OCI-M1 (cell line): ENCODE measurements around the gene SREK1IP1.
"Not testable (repeated sequence)": the region's sequence is repeated elsewhere in the genome, so short reads cannot be mapped to it uniquely, and the experiment has no call there.

Source experiments
- DNase-seq: peaks from one replicate; lab custom pipeline; 2025; lab: John Stamatoyannopoulos, UW

The SREK1IP1 gene

GRCh38 chr5:64765804-64766504 is 2.5 kb downstream of the SREK1IP1 start:
- peak; percentile 7 for DNase-seq

- DNase-seq, result no peak
Measured at GRCh38 chr5:64763948-64764503, 4.5 kb downstream of the SREK1IP1 start.

DNA sequence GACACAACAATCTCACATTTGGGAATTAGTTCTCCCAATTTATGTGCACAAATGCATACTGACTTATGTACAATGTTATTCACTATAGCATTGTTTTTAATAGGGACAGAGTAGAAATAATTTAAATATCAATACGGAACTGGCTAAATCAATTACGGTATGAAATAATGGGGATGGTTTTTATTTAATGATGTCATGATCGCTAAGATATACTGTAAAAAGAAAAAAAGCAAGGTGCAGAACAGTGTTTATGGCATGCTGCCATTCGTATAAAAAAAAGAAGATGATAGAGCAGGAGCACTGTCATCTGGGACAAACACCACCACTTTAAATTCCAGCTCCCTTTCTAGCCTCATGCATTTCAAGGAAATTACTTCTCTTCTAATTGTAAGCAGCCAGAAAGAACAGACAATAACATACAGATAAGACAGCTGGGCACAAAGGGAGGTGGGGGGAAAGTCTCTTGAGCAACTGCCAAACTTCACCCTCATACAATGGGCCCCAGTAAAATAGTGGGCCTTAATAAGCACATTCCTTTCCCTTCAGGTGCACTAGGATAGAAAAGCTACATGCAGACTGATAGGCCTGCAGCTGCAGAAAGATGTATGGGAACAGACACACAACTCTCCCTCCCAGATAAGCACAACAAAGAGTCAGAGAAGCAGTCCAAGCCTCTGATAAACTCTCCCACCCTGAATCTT is 8.4 kb downstream of the SREK1IP1 start:
- DNase-seq, result peak; percentile 74

- no peak for DNase-seq
Measured at GRCh38 chr5:64758901-64759300, 9.6 kb downstream of the SREK1IP1 start.

DNA sequence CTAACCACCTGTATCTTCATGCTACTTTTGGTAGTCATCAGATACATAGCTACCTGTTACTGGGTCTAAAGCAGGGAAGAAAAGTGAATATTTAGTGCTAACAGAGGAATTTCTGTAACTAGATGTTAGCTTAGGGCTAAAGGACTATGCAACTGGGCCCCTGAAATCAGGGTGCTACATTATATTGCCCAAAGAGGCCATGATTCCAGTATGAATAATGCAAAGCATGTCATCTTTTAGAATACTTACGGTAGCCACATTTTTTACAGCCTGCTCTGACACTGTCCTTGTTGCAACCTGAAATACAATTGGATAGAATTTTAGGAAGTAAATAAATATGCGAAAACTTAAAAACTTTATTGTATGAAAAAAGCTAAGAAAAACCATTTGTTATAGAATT is 14.4 kb downstream of the SREK1IP1 start:
- no peak for DNase-seq

- no peak for DNase-seq
Measured at GRCh38 chr5:64749385-64749784, 19.1 kb downstream of the SREK1IP1 start.

GRCh38 chr5:64746446-64746845 is 22.0 kb downstream of the SREK1IP1 start:
- no peak for DNase-seq

- DNase-seq, result no peak
Measured at GRCh38 chr5:64744914-64745313, 23.6 kb downstream of the SREK1IP1 start.

- no peak for DNase-seq
Measured at GRCh38 chr5:64742821-64743220, 25.7 kb downstream of the SREK1IP1 start.

GRCh38 chr5:64742411-64742810 is 26.1 kb downstream of the SREK1IP1 start:
- DNase-seq, result no peak

- DNase-seq, result no peak
Measured at GRCh38 chr5:64727150-64727549, 41.3 kb downstream of the SREK1IP1 start.

DNA sequence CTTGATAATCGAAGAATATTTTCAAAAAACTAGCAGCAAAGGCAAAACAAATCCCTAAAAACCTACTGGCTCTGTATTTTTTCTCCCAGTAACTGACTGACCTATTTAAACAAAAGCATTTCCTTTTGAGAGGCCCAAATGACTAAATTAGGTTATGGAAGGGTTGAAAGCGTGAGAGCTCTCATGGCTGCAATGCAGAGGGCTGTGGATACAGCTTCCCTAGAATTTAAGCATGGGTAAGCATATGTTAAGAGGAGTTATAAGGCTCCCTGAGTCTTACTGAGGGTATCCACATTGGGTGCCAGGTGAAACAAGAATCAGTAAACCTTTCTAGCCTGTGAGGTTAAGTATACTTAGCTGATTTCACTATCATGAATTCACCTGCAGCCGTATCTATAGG is 45.9 kb downstream of the SREK1IP1 start:
- no peak for DNase-seq

- not testable (repeated sequence) for DNase-seq
Measured at GRCh38 chr5:64714495-64714894, 54.0 kb downstream of the SREK1IP1 start.

- DNase-seq, result no peak
Measured at GRCh38 chr5:64707191-64707590, 61.3 kb downstream of the SREK1IP1 start.

DNA sequence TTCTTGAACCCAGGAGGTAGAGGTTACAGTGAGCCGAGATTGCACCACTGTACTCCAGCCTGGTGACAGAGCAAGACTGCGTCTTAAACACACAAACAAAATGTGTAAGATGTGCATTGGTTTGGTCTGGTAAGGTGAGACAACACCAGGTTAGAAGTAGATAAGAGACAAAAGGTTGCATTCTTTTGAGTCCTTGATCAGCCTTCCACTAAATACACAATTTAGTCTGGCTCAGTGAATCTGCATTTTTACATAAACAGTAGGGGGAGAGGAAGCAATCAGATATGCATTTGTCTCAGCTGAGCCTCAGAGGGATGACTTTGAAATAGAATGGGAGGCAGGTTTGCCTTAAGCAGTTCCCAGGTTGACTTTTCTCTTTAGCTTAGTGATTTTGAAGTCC is 62.4 kb downstream of the SREK1IP1 start:
- DNase-seq, result peak; percentile 7

DNA sequence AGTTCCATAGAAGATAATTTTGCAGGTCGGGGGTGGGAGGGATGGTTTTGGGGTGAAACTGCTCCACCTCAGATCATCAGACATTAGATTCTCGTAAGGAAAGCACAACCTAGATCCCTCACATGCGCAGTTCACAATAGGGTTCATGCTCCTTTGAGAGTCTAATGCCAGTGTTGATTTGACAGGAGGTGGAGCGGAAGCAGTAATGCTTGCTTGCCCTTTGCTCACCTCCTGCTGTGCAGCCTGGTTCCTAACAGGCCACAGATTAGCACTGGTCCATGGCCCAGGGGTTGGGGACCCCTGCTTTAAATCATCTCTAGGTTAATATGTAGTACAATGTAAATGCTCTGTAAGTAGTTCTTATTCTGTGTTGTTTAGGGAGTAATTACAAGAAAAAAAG is 67.7 kb downstream of the SREK1IP1 start:
- DNase-seq, result no peak

DNA sequence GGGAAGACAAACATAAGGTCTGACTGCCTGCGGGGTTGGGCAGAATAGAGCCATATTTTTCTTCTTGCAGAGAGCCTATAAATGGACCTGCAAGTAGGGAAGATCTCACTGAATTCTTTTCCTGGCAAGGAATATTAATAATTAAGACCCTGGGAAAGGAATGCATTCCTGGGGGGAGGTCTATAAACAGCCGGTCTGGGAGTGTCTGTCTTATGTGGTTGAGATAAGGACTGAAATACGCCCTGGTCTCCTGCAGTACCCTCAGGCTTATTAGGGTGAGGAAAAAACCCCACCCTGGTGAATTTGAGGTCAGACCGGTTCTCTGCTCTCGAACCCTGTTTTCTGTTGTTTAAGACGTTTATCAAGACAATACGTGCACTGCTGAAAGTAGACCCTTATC is 72.1 kb downstream of the SREK1IP1 start:
- not testable (repeated sequence) for DNase-seq

DNA sequence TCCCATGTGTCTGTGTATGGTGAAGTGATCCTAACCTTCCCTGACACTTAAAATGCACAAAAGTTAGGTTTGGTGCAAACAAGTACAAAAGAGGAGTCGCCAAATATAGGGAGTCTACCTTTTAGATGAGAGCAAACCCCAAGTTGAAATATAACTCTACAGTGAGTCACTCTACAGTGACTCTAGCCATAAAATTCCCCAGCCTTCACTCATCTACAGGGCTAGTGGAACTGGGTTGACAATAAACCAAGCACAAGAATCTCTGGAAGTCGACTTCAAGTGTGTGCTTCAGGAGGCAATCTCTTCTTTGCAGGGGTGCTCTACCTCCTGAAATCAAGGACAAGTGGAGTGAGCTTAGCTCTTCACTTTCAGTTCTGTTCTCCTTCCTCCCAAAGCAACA is 74.9 kb downstream of the SREK1IP1 start:
- no peak for DNase-seq

GRCh38 chr5:64691291-64691690 is 77.2 kb downstream of the SREK1IP1 start:
- DNase-seq, result no peak

GRCh38 chr5:64690417-64691151 is 77.9 kb downstream of the SREK1IP1 start, which contains the start of gene SHISAL2B:
TSS of gene SHISAL2B (plus strand) at chr5:64690503. CDS start at chr5:64690624, 121 bp downstream.
- DNase-seq, result no peak

- no peak for DNase-seq
Measured at GRCh38 chr5:64690104-64690416, 78.4 kb downstream of the SREK1IP1 start.

DNA sequence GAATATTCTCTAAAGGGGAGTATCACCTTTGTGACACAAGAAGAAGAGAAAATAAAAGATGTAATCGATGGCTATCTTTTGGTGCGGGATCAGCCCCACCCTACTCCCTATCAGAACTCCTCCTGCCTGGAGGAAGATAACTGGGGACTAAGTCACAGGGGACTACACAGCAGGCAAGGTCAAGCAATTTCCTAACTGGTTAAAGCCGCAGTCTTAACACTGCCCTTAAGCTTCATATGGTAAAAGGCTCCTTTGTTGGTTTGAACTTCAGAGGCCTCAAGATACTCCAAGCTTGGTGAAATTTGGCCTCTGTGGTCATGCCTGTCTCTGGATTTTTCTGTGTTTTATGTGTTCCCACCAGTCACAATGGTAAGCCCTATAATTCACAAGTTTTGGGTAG is 79.5 kb downstream of the SREK1IP1 start:
- DNase-seq, result no peak

- no peak for DNase-seq
Measured at GRCh38 chr5:64688391-64688790, 80.1 kb downstream of the SREK1IP1 start.
